Measurements from ENCODE around the gene SLC25A36. TPM values are rescaled to one million over a fixed set of nuclear protein-coding genes. Genes with fewer than 3 reads are reported as not detected.

The SLC25A36 gene
- total RNA-seq, 2 experiments from 2014 or later = 71.8 to 81.3 TPM

DNA sequence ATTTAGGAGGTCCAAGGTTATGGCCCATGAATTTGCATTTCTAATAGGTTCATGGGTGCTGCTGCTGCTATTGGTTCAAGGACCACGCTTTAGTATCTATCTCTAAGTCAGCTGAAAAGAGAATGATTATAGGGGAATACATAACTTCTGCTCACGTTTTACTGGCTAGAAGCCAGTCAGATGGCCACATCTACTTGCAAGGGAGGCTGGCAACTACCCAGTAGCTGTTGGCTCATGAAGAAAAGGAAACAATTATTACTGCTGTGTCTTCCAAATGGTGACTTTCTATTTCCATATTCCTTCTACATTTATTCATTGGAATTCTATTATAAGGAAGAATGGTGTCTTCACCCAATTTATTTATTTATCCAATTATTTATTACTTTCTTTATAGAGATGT lies 54.2 kb downstream of the SLC25A36 start:
- Histone ChIP-seq H3K9me2 (ENCODE audit: insufficient read depth, low read length) (no peaks in the 10 kb centered on the region), H3K9me3 (ENCODE audit: low read length) (no peaks in the 10 kb centered on the region), H3K4me1 (ENCODE audit: insufficient read depth, low read length, poor library complexity, severe bottlenecking) (no peaks in the 10 kb centered on the region), H3K36me3 (ENCODE audit: insufficient read depth, low read length) (no peaks in the 10 kb centered on the region), H3K27ac (ENCODE audit: low read depth, low read length, poor library complexity, severe bottlenecking) (no peak overlapping the region), H3K79me2 (ENCODE audit: insufficient read depth, low read depth, low read length) (no peaks in the 10 kb centered on the region), H2AFZ (ENCODE audit: low read length) (no peak overlapping the region), H3K4me3 (ENCODE audit: low read depth, low read length, poor library complexity, severe bottlenecking) (no peak overlapping the region), H4K20me1 (ENCODE audit: insufficient read depth, low read length) (no peaks in the 10 kb centered on the region), H3K4me2 (ENCODE audit: low read length) (no peak overlapping the region)
- POLR2A ChIA-PET = no interaction called here
- TF ChIP-seq, protein P1, sequence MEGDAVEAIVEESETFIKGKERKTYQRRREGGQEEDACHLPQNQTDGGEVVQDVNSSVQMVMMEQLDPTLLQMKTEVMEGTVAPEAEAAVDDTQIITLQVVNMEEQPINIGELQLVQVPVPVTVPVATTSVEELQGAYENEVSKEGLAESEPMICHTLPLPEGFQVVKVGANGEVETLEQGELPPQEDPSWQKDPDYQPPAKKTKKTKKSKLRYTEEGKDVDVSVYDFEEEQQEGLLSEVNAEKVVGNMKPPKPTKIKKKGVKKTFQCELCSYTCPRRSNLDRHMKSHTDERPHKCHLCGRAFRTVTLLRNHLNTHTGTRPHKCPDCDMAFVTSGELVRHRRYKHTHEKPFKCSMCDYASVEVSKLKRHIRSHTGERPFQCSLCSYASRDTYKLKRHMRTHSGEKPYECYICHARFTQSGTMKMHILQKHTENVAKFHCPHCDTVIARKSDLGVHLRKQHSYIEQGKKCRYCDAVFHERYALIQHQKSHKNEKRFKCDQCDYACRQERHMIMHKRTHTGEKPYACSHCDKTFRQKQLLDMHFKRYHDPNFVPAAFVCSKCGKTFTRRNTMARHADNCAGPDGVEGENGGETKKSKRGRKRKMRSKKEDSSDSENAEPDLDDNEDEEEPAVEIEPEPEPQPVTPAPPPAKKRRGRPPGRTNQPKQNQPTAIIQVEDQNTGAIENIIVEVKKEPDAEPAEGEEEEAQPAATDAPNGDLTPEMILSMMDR (conservative IDR thresholded peaks at IDR 0.05; ENCODE audit: low read length) = no peak
- no peak for TF ChIP-seq EZH2phosphoT487 (IDR thresholded peaks at IDR 0.05; ENCODE audit: borderline replicate concordance, low read depth, low read length)
- no peak for DNase-seq (ENCODE audit: low spot score)
- intact Hi-C loops (cut with micrococcal nuclease; ENCODE audit: unreplicated experiment) = no loop called here
- CTCF ChIA-PET (ENCODE audit: unreplicated experiment) = no interaction called here
- no TSS peak for BruUV-seq (replicated peaks)

GRCh38 chr3:141000027-141000663 lies 58.5 kb downstream of the SLC25A36 start:
- intact Hi-C loops (cut with micrococcal nuclease; ENCODE audit: unreplicated experiment) = loop anchor here (1.0 to 5.0 kb wide), 2 partner anchors 107 to 192 kb away; no protein-coding TSS in a partner anchor
- CTCF ChIA-PET (ENCODE audit: unreplicated experiment) = no interaction called here
- Histone ChIP-seq H3K9me2 (ENCODE audit: insufficient read depth, low read length) (no peaks in the 10 kb centered on the region), H4K20me1 (ENCODE audit: insufficient read depth, low read length) (no peaks in the 10 kb centered on the region), H3K79me2 (ENCODE audit: insufficient read depth, low read depth, low read length) (no peaks in the 10 kb centered on the region), H3K27ac (ENCODE audit: low read depth, low read length, poor library complexity, severe bottlenecking) (no peak overlapping the region), H3K4me2 (ENCODE audit: low read length) (no peak overlapping the region), H3K9me3 (ENCODE audit: low read length) (no peaks in the 10 kb centered on the region), H2AFZ (ENCODE audit: low read length) (no peak overlapping the region), H3K4me1 (ENCODE audit: insufficient read depth, low read length, poor library complexity, severe bottlenecking) (no peaks in the 10 kb centered on the region), H3K36me3 (ENCODE audit: insufficient read depth, low read length) (no peaks in the 10 kb centered on the region), H3K4me3 (ENCODE audit: low read depth, low read length, poor library complexity, severe bottlenecking) (no peak overlapping the region)
- DNase-seq (ENCODE audit: low spot score) = peak; percentile 39
- no TSS peak for BruUV-seq (replicated peaks)
- POLR2A ChIA-PET = no interaction called here
- no peak for TF ChIP-seq EZH2phosphoT487 (IDR thresholded peaks at IDR 0.05; ENCODE audit: borderline replicate concordance, low read depth, low read length)
- TF ChIP-seq, protein P1 (conservative IDR thresholded peaks at IDR 0.05; ENCODE audit: low read length) = peak; percentile 77

DNA sequence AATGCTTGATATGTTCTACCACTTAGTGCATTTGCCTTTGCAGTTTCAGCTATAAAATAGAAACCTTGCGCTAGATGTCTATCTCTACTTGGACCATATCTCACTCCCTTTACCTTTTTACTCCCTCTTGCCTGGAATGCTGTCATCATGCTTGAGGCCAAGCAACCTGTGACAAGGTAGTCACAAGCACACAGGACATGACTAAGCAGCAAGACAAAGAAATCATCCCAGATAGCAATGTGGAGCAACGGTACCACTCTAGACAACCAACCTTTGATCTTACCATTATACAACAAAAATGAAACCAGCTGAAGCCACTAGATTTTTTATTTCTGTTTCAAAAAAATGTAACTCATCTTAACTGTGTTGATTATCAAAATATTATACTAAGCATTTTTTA lies 59.0 kb downstream of the SLC25A36 start:
- no peak overlapping the region for H3K27ac ChIP-seq (ENCODE audit: low read depth, low read length, poor library complexity, severe bottlenecking)
- no peaks in the 10 kb centered on the region for H3K9me2 ChIP-seq (ENCODE audit: insufficient read depth, low read length)
- TF ChIP-seq, protein P1 (conservative IDR thresholded peaks at IDR 0.05; ENCODE audit: low read length) = no peak
- no peak for TF ChIP-seq EZH2phosphoT487 (IDR thresholded peaks at IDR 0.05; ENCODE audit: borderline replicate concordance, low read depth, low read length)
- POLR2A ChIA-PET = no interaction called here
- no peaks in the 10 kb centered on the region for H4K20me1 ChIP-seq (ENCODE audit: insufficient read depth, low read length)
- H3K4me1 ChIP-seq (ENCODE audit: insufficient read depth, low read length, poor library complexity, severe bottlenecking) = no peaks in the 10 kb centered on the region
- H3K36me3 ChIP-seq (ENCODE audit: insufficient read depth, low read length) = no peaks in the 10 kb centered on the region
- no peak for DNase-seq (ENCODE audit: low spot score)
- H3K4me2 ChIP-seq (ENCODE audit: low read length) = no peak overlapping the region
- H3K79me2 ChIP-seq (ENCODE audit: insufficient read depth, low read depth, low read length) = no peaks in the 10 kb centered on the region
- CTCF ChIA-PET (ENCODE audit: unreplicated experiment) = no interaction called here
- no TSS peak for BruUV-seq (replicated peaks)
- intact Hi-C loops (cut with micrococcal nuclease; ENCODE audit: unreplicated experiment) = loop anchor here (1.0 to 5.0 kb wide), 2 partner anchors 107 to 192 kb away; no protein-coding TSS in a partner anchor
- H3K9me3 ChIP-seq (ENCODE audit: low read length) = no peaks in the 10 kb centered on the region
- H2AFZ ChIP-seq (ENCODE audit: low read length) = no peak overlapping the region
- H3K4me3 ChIP-seq (ENCODE audit: low read depth, low read length, poor library complexity, severe bottlenecking) = no peak overlapping the region
